Heart left ventricle (tissue), 16 donors: Measurements from ENCODE around the gene TMEM14A. TPM values are rescaled to one million over a fixed set of nuclear protein-coding genes. Genes with fewer than 3 reads are reported as not detected.

Experiments
- ATAC-seq, 4 donors: fragments of 200-7000 bp; cut with Tn5 transposase; one replicate each; pipeline ENCODE4 v1.9.1; 2020 to 2022; ENCODE audit warnings: moderate library complexity in 4 of 4, mild to moderate bottlenecking in 3 of 4, moderate number of reproducible peaks in 1 of 4
- DNase-seq, 5 donors: peaks; one replicate each; pipeline ENCODE4 v3.0.0-alpha.2; 2020
- H3K27ac ChIP-seq, 12 donors: fragments of 200-600 bp; sonication (generic) in 4 of 12; one replicate each; pipeline versions ENCODE4 v1.5.0 to v1.8.0; 2016 to 2022; ENCODE audit warnings: mild to moderate bottlenecking in 2 of 12
- H3K27me3 ChIP-seq, 9 donors: fragments of 200-600 bp; sonication (generic) in 2 of 9; one replicate each; pipeline versions ENCODE4 v1.5.1 to v1.8.0; 2016 to 2022; ENCODE audit warnings: mild to moderate bottlenecking in 3 of 9
- H3K36me3 ChIP-seq, 9 donors: fragments of 200-600 bp; sonication (generic) in 2 of 9; one replicate each; pipeline versions ENCODE4 v1.5.0 to v1.8.0; 2018 to 2022; ENCODE audit warnings: mild to moderate bottlenecking in 2 of 9
- H3K4me1 ChIP-seq, 12 donors: fragments of 200-600 bp; sonication (generic) in 4 of 12; one replicate each; pipeline versions ENCODE4 v1.5.0 to v1.8.0; 2016 to 2022; ENCODE audit warnings: mild to moderate bottlenecking in 3 of 12
- H3K4me3 ChIP-seq, 12 donors: fragments of 200-600 bp; sonication (generic) in 4 of 12; one replicate each; pipeline versions ENCODE4 v1.5.0 to v1.8.0; 2017 to 2022; ENCODE audit warnings: mild to moderate bottlenecking in 9 of 12, moderate library complexity in 4 of 12
- H3K9me3 ChIP-seq, 12 donors: fragments of 200-600 bp; sonication (generic) in 4 of 12; one replicate each; pipeline versions ENCODE4 v1.5.0 to v1.8.0; 2016 to 2022; ENCODE audit warnings: mild to moderate bottlenecking in 1 of 12
- POLR2A ChIP-seq, 2 donors: fragments of 450-650 bp; IDR thresholded peaks; one replicate each; pipeline ENCODE4 v1.6.1; 2017; ENCODE audit warnings: antibody characterized with exemption in 2 of 2, mild to moderate bottlenecking in 2 of 2, moderate library complexity in 2 of 2
- WGBS, 4 donors: extraction: QIAGEN DNeasy Blood & Tissue Kit in 2 of 4; methylation state at CpG; one replicate each; pipeline versions ENCODE4 v1.1.5 to v1.1.7; 2013 to 2018; 5-methylcytosine and 5-hydroxymethylcytosine counted together
- intact Hi-C, 10 donors: fragments of 100-400 bp; cut with DNase I; formaldehyde crosslinking; loops; one replicate each; pipeline versions ENCODE4 v1.11.1 to v1.14.2; 2022
- polyA plus RNA-seq, 2 donors: library from polyadenylated mRNA; stranded (reverse); fragments of 200-250 nt; gene quantifications; one replicate each; pipeline ENCODE4 v1.2.3, GENCODE V29; 2013
- total RNA-seq, 9 donors: library from RNA; depleted of rRNA in 2 of 9; stranded (reverse); fragments of >200 nt in 2 of 9; fragmentation: NEBNext Ultra II Directional in 3 of 9; extraction: Animal tissue kit (Norgen Biotek cat#: 25700) in 3 of 9; gene quantifications; one replicate each; pipeline versions ENCODE4 v1.1.0 to v1.2.4, GENCODE V29; 2016 to 2023
- TF ChIP-seq, protein P1 (sequence below), 12 donors: fragments of 200-600 bp; sonication (generic) in 4 of 12; IDR thresholded peaks; one replicate each; pipeline versions ENCODE4 v1.5.0 to v1.8.0; 2018 to 2022; ENCODE audit warnings: antibody characterized with exemption in 12 of 12, mild to moderate bottlenecking in 5 of 12
- donor health status: ischemic (EF 13 %, LVEDD 7.1; RV severe dilation, severe dysfunction).
- donor health status: healthy with polysubstance abuse.
- donor health status: DM: no; HTN: yes; CAD: no.
- donor health status: DM: no; HTN: no; CAD: no.
- donor health status: ischemic (EF 25% LVEDD 6.9; RV normal size, moderate dysfunction).
- donor health status: ischemic (EF 25% LVEDD 5.7; RV mildly dilated, moderate dysfunction).
- donor health status: healthy.
- donor health status: DM: yes; HTN: yes; CAD: no.
- donor health status: ischemic (EF 35%, LVEDD 5.7; RV mildly dilated, moderate dysfunction).
- donor health status: nonischemic (EF 11% LVEDD 7.7; RV severe dilation, severe dysfunction).
- donor health status: DM: yes; HTN: yes; CAD: no.
- donor health status: PGD.
- donor health status: ischemic (EF 29% LVEDD 5.4; RV normal size, mild dysfunction).
- donor health status: nonischemic (EF 23%, LVEDD 6.1; RV moderate dilation, normal function).

Gene TMEM14A
- total and polyA plus RNA-seq, 11 donors, result 5.0 to 13.5 (median 8.0) TPM

DNA sequence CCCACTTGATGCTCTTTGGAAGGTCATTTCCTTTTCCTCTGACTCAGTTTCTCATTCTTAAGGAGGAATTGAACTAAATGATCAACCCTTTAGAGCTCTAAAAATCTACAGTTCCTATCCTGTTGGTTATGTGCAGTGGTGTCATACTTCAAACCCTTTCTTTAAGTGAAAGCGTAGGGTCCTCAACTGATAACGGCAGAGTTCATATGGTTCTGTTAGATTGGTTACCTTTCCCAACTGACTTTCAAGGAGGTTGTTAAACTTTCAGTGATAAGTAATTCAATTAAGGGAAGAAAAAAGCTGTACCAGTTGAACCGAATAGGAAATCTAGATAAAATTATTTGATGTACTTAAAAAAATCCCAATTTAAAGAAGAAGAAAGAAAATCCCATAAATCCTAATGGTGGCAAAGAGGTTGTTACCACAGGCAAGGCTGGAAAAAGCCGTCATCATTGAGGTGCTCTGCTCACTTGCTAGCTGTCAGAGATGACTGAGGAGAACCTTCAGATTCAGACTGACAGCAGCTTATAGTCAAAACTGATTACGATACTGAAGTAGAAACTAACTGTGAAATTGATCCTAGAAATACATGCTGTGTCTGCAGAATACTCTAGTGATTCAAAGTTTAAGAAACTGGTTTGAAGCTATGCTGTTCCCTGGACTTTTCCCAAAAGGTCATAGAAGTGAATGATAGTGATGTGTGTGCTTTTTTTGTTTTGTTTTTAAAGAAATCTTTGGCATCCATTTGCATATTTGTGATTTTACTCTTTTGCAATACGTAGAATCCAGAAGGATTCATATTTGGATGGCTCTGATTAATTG, 16.2 kb downstream of the TMEM14A start:
- Histone ChIP-seq H3K36me3 (peaks cover 0 to 45% (median 8%) of the 10 kb centered on the region in 9 donors), H3K27ac (no peak overlapping the region), H3K4me1 (peaks cover 0 to 3% (median 0%) of the 10 kb centered on the region in 12 donors), H3K9me3 (no peaks in the 10 kb centered on the region), H3K27me3 (peaks cover 0 to 22% (median 0%) of the 10 kb centered on the region in 9 donors), H3K4me3 (no peak overlapping the region)
- no peak for ATAC-seq
- no peak for TF ChIP-seq POLR2A (IDR thresholded peaks at IDR 0.05)
- TF ChIP-seq, protein P1, sequence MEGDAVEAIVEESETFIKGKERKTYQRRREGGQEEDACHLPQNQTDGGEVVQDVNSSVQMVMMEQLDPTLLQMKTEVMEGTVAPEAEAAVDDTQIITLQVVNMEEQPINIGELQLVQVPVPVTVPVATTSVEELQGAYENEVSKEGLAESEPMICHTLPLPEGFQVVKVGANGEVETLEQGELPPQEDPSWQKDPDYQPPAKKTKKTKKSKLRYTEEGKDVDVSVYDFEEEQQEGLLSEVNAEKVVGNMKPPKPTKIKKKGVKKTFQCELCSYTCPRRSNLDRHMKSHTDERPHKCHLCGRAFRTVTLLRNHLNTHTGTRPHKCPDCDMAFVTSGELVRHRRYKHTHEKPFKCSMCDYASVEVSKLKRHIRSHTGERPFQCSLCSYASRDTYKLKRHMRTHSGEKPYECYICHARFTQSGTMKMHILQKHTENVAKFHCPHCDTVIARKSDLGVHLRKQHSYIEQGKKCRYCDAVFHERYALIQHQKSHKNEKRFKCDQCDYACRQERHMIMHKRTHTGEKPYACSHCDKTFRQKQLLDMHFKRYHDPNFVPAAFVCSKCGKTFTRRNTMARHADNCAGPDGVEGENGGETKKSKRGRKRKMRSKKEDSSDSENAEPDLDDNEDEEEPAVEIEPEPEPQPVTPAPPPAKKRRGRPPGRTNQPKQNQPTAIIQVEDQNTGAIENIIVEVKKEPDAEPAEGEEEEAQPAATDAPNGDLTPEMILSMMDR (IDR thresholded peaks at IDR 0.05), result no peak
- intact Hi-C loops, result no loop called here
- no peak for DNase-seq
- 90 to 96% (median 94%) methylated on average over 6 of the region's 6 CpGs for WGBS, 4 donors

DNA sequence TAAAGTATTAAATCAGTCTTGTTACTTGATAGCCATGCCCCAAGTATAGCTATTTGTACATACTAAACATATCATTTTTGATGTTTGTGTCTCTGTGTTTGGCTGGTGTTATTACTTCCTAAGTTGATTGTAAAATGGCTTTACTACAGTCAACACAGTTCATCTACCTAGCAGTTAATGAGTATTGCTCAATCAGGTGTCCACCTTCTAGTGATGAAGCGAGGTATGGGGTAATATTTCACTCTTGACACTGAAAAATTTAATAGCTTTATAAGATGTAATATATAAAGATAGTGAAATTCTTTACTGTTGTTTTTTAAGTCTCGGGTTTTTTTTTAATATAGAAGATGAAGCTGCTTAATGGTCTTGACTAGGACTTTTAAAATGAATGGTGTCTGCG, 18.9 kb downstream of the TMEM14A start:
- no peaks in the 10 kb centered on the region for H3K9me3 ChIP-seq
- 93 to 95% (median 94%) methylated on average over 3 of the region's 3 CpGs for WGBS, 4 donors
- H3K4me1 ChIP-seq, result peaks cover 0 to under 1% (median 0%) of the 10 kb centered on the region in 12 donors
- intact Hi-C loops, result no loop called here
- TF ChIP-seq, protein P1 (IDR thresholded peaks at IDR 0.05), result no peak
- TF ChIP-seq POLR2A (IDR thresholded peaks at IDR 0.05), result no peak
- H3K36me3 ChIP-seq, result peaks cover 0 to 18% (median 0%) of the 10 kb centered on the region in 9 donors
- no peak overlapping the region for H3K4me3 ChIP-seq
- H3K27me3 ChIP-seq, result peaks cover 0 to 28% (median 0%) of the 10 kb centered on the region in 9 donors
- H3K27ac ChIP-seq, result no peak overlapping the region
- DNase-seq (no peak), ATAC-seq (no peak)

DNA sequence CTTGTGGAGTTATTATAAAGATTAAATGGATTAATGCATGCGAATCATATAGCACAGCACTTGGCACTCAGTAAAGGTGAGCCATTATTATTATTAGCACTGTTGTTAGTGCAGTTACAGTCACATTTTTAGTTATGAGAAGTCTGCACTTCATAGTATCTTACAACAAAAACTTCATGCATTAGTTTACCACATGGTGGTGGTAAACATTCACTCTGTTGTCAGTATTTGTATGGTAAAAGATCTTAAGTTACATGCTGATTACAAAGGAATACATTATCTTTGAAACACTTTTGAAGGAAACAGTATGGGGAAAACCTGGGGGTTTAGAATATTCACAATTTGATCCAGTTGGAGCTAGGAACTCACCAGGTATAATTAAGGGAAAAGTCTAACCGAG, 20.8 kb downstream of the TMEM14A start:
- DNase-seq (no peak), ATAC-seq (no peak)
- Histone ChIP-seq H3K27ac (no peak overlapping the region), H3K27me3 (peaks cover 0 to 28% (median 0%) of the 10 kb centered on the region in 9 donors), H3K4me1 (no peaks in the 10 kb centered on the region), H3K9me3 (no peaks in the 10 kb centered on the region), H3K36me3 (peaks cover 0 to 4% (median 0%) of the 10 kb centered on the region in 9 donors), H3K4me3 (no peak overlapping the region)
- TF ChIP-seq POLR2A (IDR thresholded peaks at IDR 0.05), result no peak
- TF ChIP-seq, protein P1 (IDR thresholded peaks at IDR 0.05), result no peak
- WGBS, 4 donors, result 81 to 92% (median 85%) methylated on average over 2 of the region's 2 CpGs
- intact Hi-C loops, result no loop called here

DNA sequence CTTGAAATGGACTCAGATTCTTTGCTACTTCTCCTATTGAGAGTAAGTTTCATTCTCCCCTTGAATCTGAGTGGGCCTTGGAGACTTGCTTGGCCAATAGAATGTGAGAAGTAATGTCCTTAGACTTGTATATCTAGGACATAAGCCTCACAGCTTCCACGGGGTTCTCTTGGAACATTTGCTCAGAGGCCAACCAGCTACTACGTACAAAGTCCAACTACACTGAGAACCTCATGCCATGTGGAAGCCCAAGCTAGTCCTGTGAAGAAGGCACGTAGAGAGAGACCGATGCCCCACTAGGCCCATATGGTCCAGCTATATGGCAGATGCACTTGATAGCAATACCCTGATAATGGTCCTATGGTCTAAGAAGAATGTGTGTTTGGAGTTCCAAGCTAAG, 22.9 kb downstream of the TMEM14A start:
- Histone ChIP-seq H3K4me3 (no peak overlapping the region), H3K36me3 (no peaks in the 10 kb centered on the region), H3K27me3 (peaks cover 0 to 10% (median 0%) of the 10 kb centered on the region in 9 donors), H3K27ac (no peak overlapping the region), H3K9me3 (no peaks in the 10 kb centered on the region), H3K4me1 (no peaks in the 10 kb centered on the region)
- TF ChIP-seq, protein P1 (IDR thresholded peaks at IDR 0.05), result no peak
- no peak for TF ChIP-seq POLR2A (IDR thresholded peaks at IDR 0.05)
- DNase-seq (no peak), ATAC-seq (no peak)
- intact Hi-C loops, result no loop called here
- 92 to 96% (median 94%) methylated on average over 4 of the region's 4 CpGs for WGBS, 4 donors
